HL-60 (cell line): ENCODE data around the gene ENTPD2.

ENCODE experiments used
- POLR2AphosphoS5 ChIP-seq: IDR thresholded peaks from 2 replicates; pipeline ENCODE4 v1.6.1; 2012; ENCODE audit warnings: low read depth
- SPI1 ChIP-seq: IDR thresholded peaks from 2 replicates; pipeline ENCODE4 v1.6.1; 2012; ENCODE audit warnings: low read depth, mild to moderate bottlenecking, borderline replicate concordance
- TF ChIP-seq, protein P1 (sequence below): IDR thresholded peaks from one replicate; pipeline ENCODE4 v1.5.1; 2011; ENCODE audit warnings: low read length, control low read depth, inconsistent platforms; ENCODE audit not compliant: insufficient read depth
- TF ChIP-seq, protein P2 (sequence below): IDR thresholded peaks from 2 replicates; pipeline ENCODE4 v1.6.1; 2012; ENCODE audit warnings: low read depth; ENCODE audit not compliant: insufficient replicate concordance

DNA sequence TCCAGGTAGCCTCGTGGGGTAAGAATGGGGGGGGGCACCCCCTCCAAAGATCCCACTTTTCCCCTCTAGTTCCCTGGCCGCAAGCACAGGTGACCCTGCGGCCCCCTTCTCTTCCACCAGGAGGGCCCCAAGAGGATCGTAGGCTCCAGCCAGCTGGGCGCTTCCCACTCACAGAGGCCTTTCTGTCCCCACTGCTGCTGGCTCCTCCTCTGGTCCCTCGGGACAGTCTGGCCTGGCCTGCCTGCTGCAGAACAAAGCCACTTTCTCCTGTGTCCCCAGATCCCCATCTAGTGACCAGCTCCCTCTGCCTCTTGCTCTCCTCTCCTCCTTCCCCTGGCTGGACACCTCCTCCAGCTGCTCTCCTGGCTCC lies 17.0 kb upstream of the ENTPD2 start:
- TF ChIP-seq, protein P1, sequence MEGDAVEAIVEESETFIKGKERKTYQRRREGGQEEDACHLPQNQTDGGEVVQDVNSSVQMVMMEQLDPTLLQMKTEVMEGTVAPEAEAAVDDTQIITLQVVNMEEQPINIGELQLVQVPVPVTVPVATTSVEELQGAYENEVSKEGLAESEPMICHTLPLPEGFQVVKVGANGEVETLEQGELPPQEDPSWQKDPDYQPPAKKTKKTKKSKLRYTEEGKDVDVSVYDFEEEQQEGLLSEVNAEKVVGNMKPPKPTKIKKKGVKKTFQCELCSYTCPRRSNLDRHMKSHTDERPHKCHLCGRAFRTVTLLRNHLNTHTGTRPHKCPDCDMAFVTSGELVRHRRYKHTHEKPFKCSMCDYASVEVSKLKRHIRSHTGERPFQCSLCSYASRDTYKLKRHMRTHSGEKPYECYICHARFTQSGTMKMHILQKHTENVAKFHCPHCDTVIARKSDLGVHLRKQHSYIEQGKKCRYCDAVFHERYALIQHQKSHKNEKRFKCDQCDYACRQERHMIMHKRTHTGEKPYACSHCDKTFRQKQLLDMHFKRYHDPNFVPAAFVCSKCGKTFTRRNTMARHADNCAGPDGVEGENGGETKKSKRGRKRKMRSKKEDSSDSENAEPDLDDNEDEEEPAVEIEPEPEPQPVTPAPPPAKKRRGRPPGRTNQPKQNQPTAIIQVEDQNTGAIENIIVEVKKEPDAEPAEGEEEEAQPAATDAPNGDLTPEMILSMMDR: no peak
- TF ChIP-seq SPI1 (no peak), POLR2AphosphoS5 (no peak)
- TF ChIP-seq, protein P2, sequence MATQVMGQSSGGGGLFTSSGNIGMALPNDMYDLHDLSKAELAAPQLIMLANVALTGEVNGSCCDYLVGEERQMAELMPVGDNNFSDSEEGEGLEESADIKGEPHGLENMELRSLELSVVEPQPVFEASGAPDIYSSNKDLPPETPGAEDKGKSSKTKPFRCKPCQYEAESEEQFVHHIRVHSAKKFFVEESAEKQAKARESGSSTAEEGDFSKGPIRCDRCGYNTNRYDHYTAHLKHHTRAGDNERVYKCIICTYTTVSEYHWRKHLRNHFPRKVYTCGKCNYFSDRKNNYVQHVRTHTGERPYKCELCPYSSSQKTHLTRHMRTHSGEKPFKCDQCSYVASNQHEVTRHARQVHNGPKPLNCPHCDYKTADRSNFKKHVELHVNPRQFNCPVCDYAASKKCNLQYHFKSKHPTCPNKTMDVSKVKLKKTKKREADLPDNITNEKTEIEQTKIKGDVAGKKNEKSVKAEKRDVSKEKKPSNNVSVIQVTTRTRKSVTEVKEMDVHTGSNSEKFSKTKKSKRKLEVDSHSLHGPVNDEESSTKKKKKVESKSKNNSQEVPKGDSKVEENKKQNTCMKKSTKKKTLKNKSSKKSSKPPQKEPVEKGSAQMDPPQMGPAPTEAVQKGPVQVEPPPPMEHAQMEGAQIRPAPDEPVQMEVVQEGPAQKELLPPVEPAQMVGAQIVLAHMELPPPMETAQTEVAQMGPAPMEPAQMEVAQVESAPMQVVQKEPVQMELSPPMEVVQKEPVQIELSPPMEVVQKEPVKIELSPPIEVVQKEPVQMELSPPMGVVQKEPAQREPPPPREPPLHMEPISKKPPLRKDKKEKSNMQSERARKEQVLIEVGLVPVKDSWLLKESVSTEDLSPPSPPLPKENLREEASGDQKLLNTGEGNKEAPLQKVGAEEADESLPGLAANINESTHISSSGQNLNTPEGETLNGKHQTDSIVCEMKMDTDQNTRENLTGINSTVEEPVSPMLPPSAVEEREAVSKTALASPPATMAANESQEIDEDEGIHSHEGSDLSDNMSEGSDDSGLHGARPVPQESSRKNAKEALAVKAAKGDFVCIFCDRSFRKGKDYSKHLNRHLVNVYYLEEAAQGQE: no peak
